H1 (cell line): Measurements from ENCODE around the gene TAF15. TPM values are rescaled to one million over a fixed set of nuclear protein-coding genes. Genes with fewer than 3 reads are reported as not detected.

Experiments
- CTCF ChIA-PET: fragments of 300-600 bp; sonication (Branson Sonifier 250); formaldehyde crosslinking; loops from one replicate; lab custom pipeline; 2021; ENCODE audit not compliant: partially characterized antibody; lab: Charles Lee
- POLR2A ChIA-PET: fragments of 300-600 bp; sonication (Branson Sonifier 250); formaldehyde crosslinking; loops from one replicate; lab custom pipeline; 2021; ENCODE audit warnings: inconsistent platforms; ENCODE audit not compliant: partially characterized antibody; lab: Charles Lee
- DNase-seq, 2 experiments: peaks; one replicate each; pipeline versions ENCODE4 v3.0.0 to v3.0.0-alpha.2; 2010 to 2022; ENCODE audit warnings: low spot score in 2 of 2, low read depth in 1 of 2, mixed read lengths in 1 of 2
- FAIRE-seq: peaks from 2 replicates; lab custom pipeline; 2011; peaks lifted over from hg19 to GRCh38; lab: Jason Lieb, UNC
- H2AFZ ChIP-seq: 2 replicates; pipeline ENCODE4 v1.8.1; 2012; ENCODE audit warnings: low read length, inconsistent platforms
- H2AK5ac ChIP-seq: 2 replicates; pipeline ENCODE4 v1.6.1; 2013; ENCODE audit warnings: low read depth, low read length
- H2BK120ac ChIP-seq: replicated peaks from 2 replicates; pipeline ENCODE3; 2013; ENCODE audit warnings: low read depth, low read length, inconsistent platforms
- H2BK12ac ChIP-seq: 2 replicates; pipeline ENCODE4 v1.6.1; 2013; ENCODE audit warnings: low read depth, low read length
- H2BK15ac ChIP-seq: 2 replicates; pipeline ENCODE4 v1.6.1; 2013; ENCODE audit warnings: low read length
- H2BK20ac ChIP-seq: 2 replicates; pipeline ENCODE4 v1.6.1; 2013; ENCODE audit warnings: low read length
- H2BK5ac ChIP-seq: 2 replicates; pipeline ENCODE4 v1.6.1; 2013; ENCODE audit warnings: low read depth, low read length
- H3K14ac ChIP-seq: 2 replicates; pipeline ENCODE4 v1.6.1; 2013; ENCODE audit warnings: inconsistent platforms; ENCODE audit not compliant: insufficient read length
- H3K18ac ChIP-seq: 2 replicates; pipeline ENCODE4 v1.6.1; 2013; ENCODE audit warnings: low read length; ENCODE audit errors: extremely low read depth
- H3K23ac ChIP-seq: 2 replicates; pipeline ENCODE4 v1.6.1; 2013; ENCODE audit warnings: inconsistent platforms; ENCODE audit not compliant: insufficient read length
- H3K23me2 ChIP-seq: 2 replicates; pipeline ENCODE4 v1.6.1; 2013; ENCODE audit warnings: low read depth, low read length
- H3K27ac ChIP-seq: 2 replicates; pipeline ENCODE4 v1.6.1; 2011; ENCODE audit warnings: low read depth, low read length, inconsistent platforms
- H3K27me3 ChIP-seq, 4 experiments: replicated peaks in 1 of 4; 1 replicate in 1 of 4; 2 replicates in 3 of 4; pipeline versions ENCODE4 v1.6.1 to v1.8.1; 2011 to 2013; ENCODE audit warnings: low read length in 3 of 4, mild to moderate bottlenecking in 3 of 4, inconsistent platforms in 2 of 4, mixed read lengths in 2 of 4, moderate library complexity in 1 of 4; ENCODE audit not compliant: control insufficient read depth in 3 of 4, insufficient read depth in 3 of 4; ENCODE audit errors: extremely low read depth in 1 of 4
- H3K36me3 ChIP-seq, 4 experiments: 2 replicates each; pipeline versions ENCODE4 v1.6.1 to v1.8.1; 2011 to 2013; ENCODE audit warnings: mild to moderate bottlenecking in 4 of 4, low read length in 3 of 4, moderate library complexity in 2 of 4, control low read depth in 1 of 4, inconsistent platforms in 1 of 4; ENCODE audit not compliant: insufficient read depth in 4 of 4, control insufficient read depth in 2 of 4
- H3K4ac ChIP-seq: replicated peaks from 2 replicates; pipeline ENCODE3; 2013; ENCODE audit warnings: low read length, low read depth, mixed read lengths, inconsistent platforms; ENCODE audit not compliant: insufficient read length
- H3K4me1 ChIP-seq, 4 experiments: replicated peaks in 1 of 4; 1 replicate in 1 of 4; 2 replicates in 3 of 4; pipeline versions ENCODE4 v1.6.1 to v1.8.1; 2011 to 2013; ENCODE audit warnings: low read length in 3 of 4, inconsistent platforms in 2 of 4, mixed read lengths in 1 of 4; ENCODE audit not compliant: insufficient read depth in 4 of 4, control insufficient read depth in 3 of 4
- H3K4me2 ChIP-seq, 2 experiments: 2 replicates each; pipeline versions ENCODE4 v1.6.1 to v1.8.1; 2011 to 2013; ENCODE audit warnings: low read depth in 2 of 2, low read length in 2 of 2, control low read depth in 1 of 2, inconsistent platforms in 1 of 2, mild to moderate bottlenecking in 1 of 2; ENCODE audit not compliant: insufficient read depth in 1 of 2
- H3K4me3 ChIP-seq, 4 experiments: fragments of 200-600, 300-600 bp in 1 of 4; sonication (generic), shearing (Covaris generic), sonication (Bioruptor Twin) in 1 of 4; 2 replicates each; pipeline versions ENCODE4 v1.5.1 to v1.8.1; 2011 to 2016; ENCODE audit warnings: low read length in 4 of 4, low read depth in 3 of 4, control low read depth in 2 of 4, inconsistent platforms in 2 of 4, mild to moderate bottlenecking in 2 of 4, mixed read lengths in 1 of 4, moderate library complexity in 1 of 4; ENCODE audit not compliant: insufficient read depth in 2 of 4; ENCODE audit errors: extremely low read depth in 1 of 4
- H3K56ac ChIP-seq: replicated peaks from 2 replicates; pipeline ENCODE3; 2013; ENCODE audit warnings: low read depth, mild to moderate bottlenecking, mixed read lengths, low read length, inconsistent platforms; ENCODE audit not compliant: insufficient read length
- H3K79me1 ChIP-seq: 2 replicates; pipeline ENCODE4 v1.6.1; 2013; ENCODE audit warnings: low read depth, low read length, control low read depth
- H3K79me2 ChIP-seq, 2 experiments: 2 replicates each; pipeline versions ENCODE4 v1.6.1 to v1.8.1; 2012 to 2013; ENCODE audit warnings: low read length in 2 of 2, mild to moderate bottlenecking in 2 of 2, inconsistent platforms in 1 of 2; ENCODE audit not compliant: insufficient read depth in 2 of 2, control insufficient read depth in 1 of 2
- H3K9ac ChIP-seq, 4 experiments: replicated peaks in 1 of 4; 1 replicate in 1 of 4; 2 replicates in 3 of 4; pipeline versions ENCODE4 v1.6.1 to v1.8.1; 2011 to 2013; ENCODE audit warnings: low read depth in 3 of 4, low read length in 3 of 4, control low read depth in 2 of 4, mild to moderate bottlenecking in 2 of 4, moderate library complexity in 2 of 4, inconsistent platforms in 1 of 4; ENCODE audit errors: extremely low read depth in 1 of 4
- H3K9me3 ChIP-seq, 2 experiments: 2 replicates each; pipeline versions ENCODE4 v1.6.1 to v1.8.1; 2012 to 2013; ENCODE audit warnings: mild to moderate bottlenecking in 2 of 2, moderate library complexity in 2 of 2, control low read depth in 1 of 2, inconsistent platforms in 1 of 2, low read depth in 1 of 2, low read length in 1 of 2, mixed read lengths in 1 of 2; ENCODE audit not compliant: insufficient read depth in 2 of 2
- H4K20me1 ChIP-seq, 2 experiments: replicated peaks in 1 of 2; 2 replicates each; pipeline versions ENCODE3 to v1.8.1; 2011 to 2013; ENCODE audit warnings: inconsistent platforms in 2 of 2, low read length in 2 of 2, mild to moderate bottlenecking in 1 of 2; ENCODE audit not compliant: insufficient read depth in 2 of 2, control insufficient read depth in 1 of 2
- H4K5ac ChIP-seq: 2 replicates; pipeline ENCODE4 v1.6.1; 2013; ENCODE audit warnings: low read length, low read depth, mixed read lengths, inconsistent platforms; ENCODE audit not compliant: insufficient read length
- H4K8ac ChIP-seq: 2 replicates; pipeline ENCODE4 v1.8.0; 2013; ENCODE audit warnings: mild to moderate bottlenecking, moderate library complexity, low read length, inconsistent platforms; ENCODE audit not compliant: insufficient read depth; ENCODE audit errors: extremely low read depth
- H4K91ac ChIP-seq: replicated peaks from 2 replicates; pipeline ENCODE3; 2013; ENCODE audit warnings: low read length, mixed read lengths, inconsistent platforms; ENCODE audit not compliant: insufficient read length
- YY1 ChIP-seq: IDR thresholded peaks from 2 replicates; pipeline ENCODE4 v1.6.1; 2011; ENCODE audit warnings: low read depth, mild to moderate bottlenecking, low read length
- WGBS, 2 experiments: shearing (Covaris generic) in 1 of 2; methylation state at CpG; one replicate each; pipeline versions ENCODE4 v1.1.6 to v1.1.7; 2013 to 2015; ENCODE audit warnings: low lambda C conversion rate in 2 of 2, mixed read lengths in 2 of 2, inconsistent platforms in 1 of 2, low coverage in 1 of 2, missing lambda C conversion rate in 1 of 2; ENCODE audit not compliant: insufficient replicate concordance in 2 of 2, insufficient coverage in 1 of 2, insufficient read length in 1 of 2; ENCODE audit errors: extremely low coverage in 1 of 2, missing lambda C conversion rate in 1 of 2; 5-methylcytosine and 5-hydroxymethylcytosine counted together
- polyA plus RNA-seq, 7 experiments: library from polyadenylated mRNA; depleted of rRNA in 3 of 7; stranded (reverse) in 5 of 7; unstranded in 2 of 7; fragments of >200 nt in 5 of 7; fragments of 200-250 nt in 2 of 7; gene quantifications; 1 replicate in 5 of 7; 2 replicates in 1 of 7; 4 replicates in 1 of 7; pipeline versions ENCODE4 v1.2.1 to v1.2.3, GENCODE V29; 2011 to 2013; ENCODE audit warnings: missing spikeins in 2 of 7, mixed read lengths in 2 of 7
- total RNA-seq: library from RNA; stranded (reverse); fragmentation: NEBNext Ultra II Directional; extraction: Animal tissue kit (Norgen Biotek cat#: 25700); gene quantifications from 2 replicates; pipeline ENCODE4 v1.2.1, GENCODE V29; 2021

TAF15 gene
- total and polyA plus RNA-seq, 2 of the 8 experiments (the other 6 are each of a cell fraction or from before 2014, with no cell fraction given) = 80.1 to 338 TPM

DNA sequence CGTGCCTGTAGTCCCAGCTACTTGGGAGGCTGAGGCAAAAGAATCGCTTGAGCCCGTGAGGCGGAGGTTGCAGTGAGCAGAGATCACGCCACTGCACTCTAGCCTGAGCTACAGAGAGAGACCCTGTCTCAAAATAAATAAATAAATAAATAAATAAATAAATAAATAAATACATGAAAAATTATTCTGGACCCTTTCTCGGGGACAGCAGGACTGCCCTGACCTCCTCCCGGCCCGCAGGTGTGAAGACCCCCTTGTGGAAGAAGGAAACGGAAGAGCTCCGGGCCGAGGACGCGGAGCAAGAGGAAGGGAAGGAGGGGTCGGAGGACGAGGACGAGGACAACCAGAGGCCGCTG is 45.5 kb upstream of the TAF15 start:
- Histone ChIP-seq H4K8ac (peak overlapping the region; percentile 47; the same call in 1 of the 2 replicates), H2AFZ (no peak overlapping the region), H2BK120ac (no peak overlapping the region), H3K79me1 (no peaks in the 10 kb centered on the region), H2BK12ac (no peak overlapping the region), H4K20me1 (no peaks in the 10 kb centered on the region), H3K4ac (no peak overlapping the region), H2BK20ac (no peak overlapping the region), H3K27me3 (peaks cover 0 to 3% (median 2%) of the 10 kb centered on the region in 4 experiments; a peak in 3 of 7 replicates), H3K4me2 (peak overlapping the region in 1 of 2 experiments; percentile 69; a peak in 3 of 4 replicates), H3K23me2 (no peaks in the 10 kb centered on the region), H3K9ac (no peak overlapping the region), H3K23ac (no peak overlapping the region), H3K27ac (no peak overlapping the region), H2BK5ac (no peak overlapping the region), H3K56ac (no peak overlapping the region), H3K4me3 (peak overlapping the region in 2 of 4 experiments; percentile 10 to 61; a peak in 3 of 8 replicates), H3K9me3 (no peaks in the 10 kb centered on the region; a peak in 1 of 4 replicates), H2AK5ac (no peak overlapping the region), H3K18ac (no peak overlapping the region), H3K79me2 (no peaks in the 10 kb centered on the region), H4K5ac (no peak overlapping the region), H3K14ac (no peak overlapping the region), H2BK15ac (no peak overlapping the region), H4K91ac (no peak overlapping the region), H3K4me1 (peaks cover 0 to 12% (median 7%) of the 10 kb centered on the region in 4 experiments; a peak in 5 of 7 replicates), H3K36me3 (no peaks in the 10 kb centered on the region)
- DNase-seq = no peak
- no peak for FAIRE-seq
- POLR2A ChIA-PET = interaction anchor here (0.6 to 3.4 kb wide), 16 partner anchors 9 to 188 kb away, joined by 3 to 62 read pairs (median 4); partner anchors contain the start of genes GAS2L2 and TAF15
- 44% methylated on average over 17 of the region's 17 CpGs; no CpG with 5 or more reads in 1 of the 2 experiments for WGBS, 2 experiments
- CTCF ChIA-PET = interaction anchor here (0.6 to 13.0 kb wide), 32 partner anchors 13 to 229 kb away, joined by 3 to 247 read pairs (median 4); partner anchors contain the start of genes GAS2L2, HEATR9, MMP28 and TAF15
- no peak for TF ChIP-seq YY1
